Stomach (tissue), 9 donors: ENCODE results near the gene DNAJC1. TPM values are rescaled to one million over a fixed set of nuclear protein-coding genes. Genes with fewer than 3 reads are reported as not detected.

Experiments
- DNase-seq, 2 donors: peaks; one replicate each; pipeline versions ENCODE4 v3.0.0 to v3.0.0-alpha.2; 2013 to 2019
- H3K27ac ChIP-seq, 5 donors: fragments of 200-600 bp in 4 of 5; sonication (generic) in 4 of 5; one replicate each; pipeline ENCODE4 v1.5.1; 2013 to 2019; ENCODE audit warnings: mild to moderate bottlenecking in 1 of 5, moderate library complexity in 1 of 5
- H3K27me3 ChIP-seq, 3 donors: fragments of 200-600 bp; sonication (generic); one replicate each; pipeline ENCODE4 v1.5.1; 2017 to 2019; ENCODE audit warnings: mixed run types in 1 of 3
- H3K36me3 ChIP-seq, 4 donors: fragments of 200-600 bp; sonication (generic); 1 replicate in 3 of 4; 2 replicates in 1 of 4; pipeline ENCODE4 v1.5.1; 2016 to 2019
- H3K4me1 ChIP-seq, 4 donors: fragments of 200-600 bp; sonication (generic); one replicate each; pipeline ENCODE4 v1.5.1; 2016 to 2019
- H3K4me3 ChIP-seq, 4 donors: fragments of 200-600 bp; sonication (generic) in 3 of 4; one replicate each; pipeline ENCODE4 v1.5.1; 2016 to 2019; ENCODE audit warnings: mild to moderate bottlenecking in 1 of 4
- H3K9me3 ChIP-seq, 4 donors: fragments of 200-600 bp; sonication (generic); one replicate each; pipeline ENCODE4 v1.5.1; 2016 to 2019
- EP300 ChIP-seq: sonication (generic); formaldehyde crosslinking; IDR thresholded peaks from one replicate; pipeline ENCODE4 v1.6.1; 2017; ENCODE audit warnings: antibody characterized with exemption
- POLR2A ChIP-seq, 4 donors: fragments of 450-650 bp; IDR thresholded peaks; one replicate each; pipeline ENCODE4 v1.6.1; 2016; ENCODE audit warnings: antibody characterized with exemption in 4 of 4, control low read depth in 2 of 4, mild to moderate bottlenecking in 1 of 4, moderate library complexity in 1 of 4
- POLR2AphosphoS5 ChIP-seq, 3 donors: sonication (generic); formaldehyde crosslinking; IDR thresholded peaks; one replicate each; pipeline ENCODE4 v1.6.1; 2016; ENCODE audit warnings: antibody characterized with exemption in 3 of 3
- whole genome bisulfite sequencing, 5 donors: extraction: QIAGEN DNeasy Blood & Tissue Kit in 3 of 5; methylation state at CpG; one replicate each; pipeline versions ENCODE4 v1.1.5 to v1.1.7; 2013 to 2018; 5-methylcytosine and 5-hydroxymethylcytosine counted together
- intact Hi-C: fragments of 100-400 bp; cut with DNase I; formaldehyde crosslinking; loops from one replicate; pipeline ENCODE4 v1.15.1; 2023; ENCODE audit warnings: low total_unique reads
- polyA plus RNA-seq, 3 donors: library from polyadenylated mRNA; stranded (reverse); fragments of 200-250 nt; gene quantifications; one replicate each; pipeline ENCODE4 v1.2.3, GENCODE V29; 2013
- total RNA-seq, 5 donors: library from RNA; depleted of rRNA; stranded (reverse); fragments of >200 nt; gene quantifications; one replicate each; pipeline versions ENCODE4 v1.1.0 to v1.2.3, GENCODE V29; 2014 to 2016
- TF ChIP-seq, protein P1 (sequence below), 7 experiments: fragments of 450-650 bp in 4 of 7; fragments of 200-600 bp in 3 of 7; sonication (generic) in 3 of 7; IDR thresholded peaks; one replicate each; pipeline ENCODE4 v1.5.1; 2016 to 2019; ENCODE audit warnings: antibody characterized with exemption in 7 of 7, control low read depth in 2 of 7, mild to moderate bottlenecking in 1 of 7
- donor health status: healthy with polysubstance abuse.
- donor health status: Bipolar disorder and iron deficiency.
- donor health status: healthy.

DNAJC1 gene
- total and polyA plus RNA-seq, 8 donors: 16.3 to 344 (median 29.9) TPM

DNA sequence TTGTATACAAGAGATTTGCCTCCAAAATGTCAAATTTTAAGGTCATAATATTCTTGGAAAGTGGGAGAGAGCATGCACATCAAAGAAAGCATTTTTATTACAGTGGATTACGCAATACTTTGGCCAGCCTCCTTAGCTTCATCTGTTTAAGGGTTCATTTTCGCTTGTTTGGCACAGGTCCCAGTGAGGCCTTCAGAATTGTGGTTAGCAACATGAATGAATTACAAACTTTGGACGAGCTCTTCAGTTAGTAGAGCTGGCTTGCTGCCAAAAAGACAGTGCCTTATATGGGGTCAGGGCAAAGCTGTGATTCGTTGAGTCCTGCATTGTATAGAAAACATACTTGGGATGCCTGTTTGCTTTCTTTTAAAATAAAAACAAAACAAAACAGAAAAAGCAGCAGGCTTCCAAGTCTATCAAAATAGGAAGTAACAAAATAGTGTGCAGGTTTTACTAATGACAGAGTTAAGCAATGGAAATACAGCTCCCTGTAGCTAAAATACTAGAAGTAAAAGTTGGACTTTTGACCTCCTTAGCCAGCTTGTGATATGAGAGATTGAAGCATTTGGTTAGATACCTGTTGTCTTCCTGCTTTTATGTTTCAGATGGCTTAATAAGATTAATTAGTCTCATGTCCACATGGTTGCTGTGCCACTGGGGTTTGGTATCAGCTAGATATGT is 278.7 kb downstream of the DNAJC1 start:
- no peaks in the 10 kb centered on the region for H3K27me3 ChIP-seq
- H3K27ac ChIP-seq: peak overlapping the region in 1 of 5 donors; percentile 5
- intact Hi-C loops: no loop called here
- H3K4me3 ChIP-seq: no peak overlapping the region
- TF ChIP-seq POLR2AphosphoS5 (IDR thresholded peaks at IDR 0.05): peak; percentile 36 to 76 (median 63)
- TF ChIP-seq, protein P1, sequence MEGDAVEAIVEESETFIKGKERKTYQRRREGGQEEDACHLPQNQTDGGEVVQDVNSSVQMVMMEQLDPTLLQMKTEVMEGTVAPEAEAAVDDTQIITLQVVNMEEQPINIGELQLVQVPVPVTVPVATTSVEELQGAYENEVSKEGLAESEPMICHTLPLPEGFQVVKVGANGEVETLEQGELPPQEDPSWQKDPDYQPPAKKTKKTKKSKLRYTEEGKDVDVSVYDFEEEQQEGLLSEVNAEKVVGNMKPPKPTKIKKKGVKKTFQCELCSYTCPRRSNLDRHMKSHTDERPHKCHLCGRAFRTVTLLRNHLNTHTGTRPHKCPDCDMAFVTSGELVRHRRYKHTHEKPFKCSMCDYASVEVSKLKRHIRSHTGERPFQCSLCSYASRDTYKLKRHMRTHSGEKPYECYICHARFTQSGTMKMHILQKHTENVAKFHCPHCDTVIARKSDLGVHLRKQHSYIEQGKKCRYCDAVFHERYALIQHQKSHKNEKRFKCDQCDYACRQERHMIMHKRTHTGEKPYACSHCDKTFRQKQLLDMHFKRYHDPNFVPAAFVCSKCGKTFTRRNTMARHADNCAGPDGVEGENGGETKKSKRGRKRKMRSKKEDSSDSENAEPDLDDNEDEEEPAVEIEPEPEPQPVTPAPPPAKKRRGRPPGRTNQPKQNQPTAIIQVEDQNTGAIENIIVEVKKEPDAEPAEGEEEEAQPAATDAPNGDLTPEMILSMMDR (IDR thresholded peaks at IDR 0.05): no peak
- TF ChIP-seq EP300: no peak
- H3K9me3 ChIP-seq: no peaks in the 10 kb centered on the region
- H3K36me3 ChIP-seq: peaks cover 0 to 16% (median 3%) of the 10 kb centered on the region in 4 donors
- 2 to 13% (median 10%) methylated on average over 4 of the region's 4 CpGs for WGBS, 5 donors
- DNase-seq: peak; percentile 73 to 98
- peaks cover 11 to 41% (median 29%) of the 10 kb centered on the region in 4 donors for H3K4me1 ChIP-seq

DNA sequence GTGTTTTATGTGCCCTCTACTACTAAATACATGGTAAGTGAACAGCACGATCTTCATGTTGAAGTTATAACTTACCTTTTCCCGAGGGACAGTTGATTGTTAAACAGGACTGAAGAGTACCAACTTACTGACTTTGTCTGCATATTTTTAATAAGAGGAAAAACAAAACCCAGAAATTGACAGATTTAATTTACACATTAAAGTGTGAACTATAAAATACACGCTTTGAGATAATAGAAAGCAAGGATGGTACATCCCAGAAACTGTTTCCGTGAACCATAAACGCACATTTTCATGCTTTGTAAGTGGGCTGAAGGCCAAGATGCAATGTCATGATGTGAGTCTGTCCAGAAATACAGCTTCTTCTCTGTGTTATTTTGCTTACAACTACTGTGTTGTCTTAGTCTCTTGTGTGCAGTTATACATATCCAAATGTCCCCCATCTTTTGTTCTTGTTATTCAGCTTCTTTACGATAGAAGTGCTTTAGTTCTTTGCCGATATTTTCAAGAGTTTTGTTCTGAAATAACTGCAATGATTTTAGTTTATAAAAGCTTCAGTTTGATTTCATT is 279.4 kb downstream of the DNAJC1 start:
- no peaks in the 10 kb centered on the region for H3K9me3 ChIP-seq
- H3K27me3 ChIP-seq: no peaks in the 10 kb centered on the region
- WGBS, 5 donors: 68 to 86% (median 79%) methylated on average over 7 of the region's 7 CpGs
- intact Hi-C loops: no loop called here
- peaks cover 11 to 41% (median 29%) of the 10 kb centered on the region in 4 donors for H3K4me1 ChIP-seq
- H3K36me3 ChIP-seq: peaks cover 0 to 9% (median 3%) of the 10 kb centered on the region in 4 donors
- peak overlapping the region in 1 of 5 donors; percentile 5 for H3K27ac ChIP-seq
- no peak for TF ChIP-seq POLR2AphosphoS5 (IDR thresholded peaks at IDR 0.05)
- TF ChIP-seq EP300: no peak
- TF ChIP-seq POLR2A (IDR thresholded peaks at IDR 0.05): no peak
- TF ChIP-seq, protein P1 (IDR thresholded peaks at IDR 0.05): no peak
- H3K4me3 ChIP-seq: no peak overlapping the region
- DNase-seq: peak in 1 of 2 donors; percentile 74

DNA sequence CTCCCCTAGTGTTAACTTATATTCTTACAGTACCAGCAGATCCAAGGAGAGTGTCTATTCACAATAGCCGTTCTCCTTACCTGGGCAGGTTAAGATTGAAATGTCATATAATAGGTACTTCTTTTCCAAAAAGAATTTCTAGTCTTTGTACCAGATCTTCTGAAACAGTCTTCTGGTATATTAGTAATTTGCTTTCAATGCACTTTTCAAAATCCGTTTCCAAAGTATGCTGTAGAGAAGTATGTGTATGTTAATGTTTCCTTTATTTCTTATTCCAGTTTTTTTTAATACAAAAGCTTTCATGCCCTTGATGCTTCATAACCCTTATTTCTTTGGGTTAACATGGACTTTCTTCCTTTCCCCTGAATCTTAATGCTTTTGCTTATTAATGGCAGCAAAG is 281.3 kb downstream of the DNAJC1 start:
- no peaks in the 10 kb centered on the region for H3K27me3 ChIP-seq
- no peak overlapping the region for H3K4me3 ChIP-seq
- no peaks in the 10 kb centered on the region for H3K9me3 ChIP-seq
- H3K27ac ChIP-seq: no peak overlapping the region
- whole genome bisulfite sequencing, 5 donors: 96 to 100% (median 99%) methylated on average over 2 of the region's 2 CpGs
- TF ChIP-seq EP300 (no peak), POLR2AphosphoS5 (IDR thresholded peaks at IDR 0.05) (no peak), POLR2A (IDR thresholded peaks at IDR 0.05) (no peak)
- TF ChIP-seq, protein P1 (IDR thresholded peaks at IDR 0.05): no peak
- no peak for DNase-seq
- intact Hi-C loops: no loop called here
- peaks cover 11 to 30% (median 20%) of the 10 kb centered on the region in 4 donors for H3K4me1 ChIP-seq
- H3K36me3 ChIP-seq: peaks cover 0 to 9% (median 6%) of the 10 kb centered on the region in 4 donors

DNA sequence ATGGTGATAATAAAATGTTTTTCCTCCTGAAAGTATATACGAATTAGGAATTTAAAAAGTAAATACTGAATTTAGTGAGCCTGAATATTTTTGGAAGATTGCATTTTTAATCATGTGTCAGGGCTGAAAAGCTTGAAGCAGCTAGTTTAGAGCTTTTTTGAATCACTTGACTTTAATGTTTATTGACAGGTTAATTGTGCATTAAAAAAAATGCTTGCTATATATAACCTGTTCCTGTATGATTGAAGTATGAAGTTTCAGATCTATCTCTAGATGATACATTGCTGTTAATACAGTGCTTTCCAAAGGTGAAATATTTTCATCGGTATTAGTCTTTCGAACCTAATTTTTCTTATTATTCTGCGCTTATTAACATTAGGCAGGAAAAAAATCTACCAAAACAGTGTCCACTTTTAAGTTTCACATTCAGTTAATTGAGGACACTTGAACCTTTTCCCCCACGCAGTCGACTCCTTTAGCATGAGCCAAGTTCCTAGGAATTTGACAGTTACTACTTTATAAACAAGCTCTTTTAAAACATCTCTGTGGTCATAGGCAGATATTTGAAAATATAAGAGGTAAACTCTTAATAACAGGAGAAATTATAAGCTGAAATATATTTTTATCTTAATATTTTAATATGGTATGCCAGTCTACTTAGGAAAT is 282.4 kb downstream of the DNAJC1 start:
- Histone ChIP-seq H3K36me3 (peaks cover 0 to 12% (median 4%) of the 10 kb centered on the region in 4 donors), H3K27ac (no peak overlapping the region), H3K27me3 (no peaks in the 10 kb centered on the region), H3K4me1 (peaks cover 11 to 26% (median 15%) of the 10 kb centered on the region in 4 donors), H3K9me3 (no peaks in the 10 kb centered on the region), H3K4me3 (no peak overlapping the region)
- no peak for TF ChIP-seq POLR2A (IDR thresholded peaks at IDR 0.05)
- TF ChIP-seq POLR2AphosphoS5 (IDR thresholded peaks at IDR 0.05): no peak
- TF ChIP-seq, protein P1 (IDR thresholded peaks at IDR 0.05): no peak
- TF ChIP-seq EP300: no peak
- WGBS, 5 donors: 73 to 79% (median 77%) methylated on average over 6 of the region's 6 CpGs
- intact Hi-C loops: no loop called here
- no peak for DNase-seq
